ENCODE results near the gene CTLA4. TPM values are rescaled to one million over a fixed set of nuclear protein-coding genes. Genes with fewer than 3 reads are reported as not detected.

Gene CTLA4
- total RNA-seq, 4 donors from 2014 or later = 2.5 TPM; not detected in 3

- intact Hi-C loops (cut with DNase I; ENCODE audit: low total_unique reads) (no loop called here), in situ Hi-C loops (cut with MboI; ENCODE audit: low pct_ligation_motif_present in 1 of 4, low pct_unique_long_range_greater_than_20kb in 1 of 4, low sequenced_read_pairs in 3 of 4) (no loop called here)
- Histone ChIP-seq H3K27me3 (no peaks in the 10 kb centered on the region), H3K27ac (no peak overlapping the region), H3K36me3 (no peaks in the 10 kb centered on the region), H3K4me1 (peaks cover 0 to 4% (median 0%) of the 10 kb centered on the region in 4 donors), H3K4me3 (no peak overlapping the region), H3K9me3 (no peaks in the 10 kb centered on the region)
- WGBS, 2 donors (ENCODE audit: low coverage in 1 of 2) = 77 to 92% methylated on average over 1 of the region's 1 CpG
- DNase-seq = no peak
- TF ChIP-seq, protein P1, sequence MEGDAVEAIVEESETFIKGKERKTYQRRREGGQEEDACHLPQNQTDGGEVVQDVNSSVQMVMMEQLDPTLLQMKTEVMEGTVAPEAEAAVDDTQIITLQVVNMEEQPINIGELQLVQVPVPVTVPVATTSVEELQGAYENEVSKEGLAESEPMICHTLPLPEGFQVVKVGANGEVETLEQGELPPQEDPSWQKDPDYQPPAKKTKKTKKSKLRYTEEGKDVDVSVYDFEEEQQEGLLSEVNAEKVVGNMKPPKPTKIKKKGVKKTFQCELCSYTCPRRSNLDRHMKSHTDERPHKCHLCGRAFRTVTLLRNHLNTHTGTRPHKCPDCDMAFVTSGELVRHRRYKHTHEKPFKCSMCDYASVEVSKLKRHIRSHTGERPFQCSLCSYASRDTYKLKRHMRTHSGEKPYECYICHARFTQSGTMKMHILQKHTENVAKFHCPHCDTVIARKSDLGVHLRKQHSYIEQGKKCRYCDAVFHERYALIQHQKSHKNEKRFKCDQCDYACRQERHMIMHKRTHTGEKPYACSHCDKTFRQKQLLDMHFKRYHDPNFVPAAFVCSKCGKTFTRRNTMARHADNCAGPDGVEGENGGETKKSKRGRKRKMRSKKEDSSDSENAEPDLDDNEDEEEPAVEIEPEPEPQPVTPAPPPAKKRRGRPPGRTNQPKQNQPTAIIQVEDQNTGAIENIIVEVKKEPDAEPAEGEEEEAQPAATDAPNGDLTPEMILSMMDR (IDR thresholded peaks at IDR 0.05) = no peak
- TF ChIP-seq POLR2A (IDR thresholded peaks at IDR 0.05) (no peak), POLR2AphosphoS5 (IDR thresholded peaks at IDR 0.05) (no peak), EP300 (IDR thresholded peaks at IDR 0.05; ENCODE audit: low read depth) (no peak)
These were observed 15.0 kb downstream of the CTLA4 start for GRCh38 chr2:203882551-203882950.

GRCh38 chr2:203886661-203887151, 19.1 kb downstream of the CTLA4 start:
- Histone ChIP-seq H3K9me3 (no peaks in the 10 kb centered on the region), H3K27ac (no peak overlapping the region), H3K4me3 (no peak overlapping the region), H3K36me3 (no peaks in the 10 kb centered on the region), H3K4me1 (peaks cover 0 to 4% (median 0%) of the 10 kb centered on the region in 4 donors), H3K27me3 (no peaks in the 10 kb centered on the region)
- TF ChIP-seq EP300 (IDR thresholded peaks at IDR 0.05; ENCODE audit: low read depth) = no peak
- TF ChIP-seq, protein P1 (IDR thresholded peaks at IDR 0.05) = no peak
- TF ChIP-seq POLR2AphosphoS5 (IDR thresholded peaks at IDR 0.05) = no peak
- no peak for TF ChIP-seq POLR2A (IDR thresholded peaks at IDR 0.05)
- WGBS, 2 donors (ENCODE audit: low coverage in 1 of 2) = 62 to 84% methylated on average over 2 to 3 of the region's 3 CpGs
- intact Hi-C loops (cut with DNase I; ENCODE audit: low total_unique reads) = no loop called here
- in situ Hi-C loops (cut with MboI; ENCODE audit: low pct_ligation_motif_present in 1 of 4, low pct_unique_long_range_greater_than_20kb in 1 of 4, low sequenced_read_pairs in 3 of 4) = no loop called here
- no peak for DNase-seq

DNA sequence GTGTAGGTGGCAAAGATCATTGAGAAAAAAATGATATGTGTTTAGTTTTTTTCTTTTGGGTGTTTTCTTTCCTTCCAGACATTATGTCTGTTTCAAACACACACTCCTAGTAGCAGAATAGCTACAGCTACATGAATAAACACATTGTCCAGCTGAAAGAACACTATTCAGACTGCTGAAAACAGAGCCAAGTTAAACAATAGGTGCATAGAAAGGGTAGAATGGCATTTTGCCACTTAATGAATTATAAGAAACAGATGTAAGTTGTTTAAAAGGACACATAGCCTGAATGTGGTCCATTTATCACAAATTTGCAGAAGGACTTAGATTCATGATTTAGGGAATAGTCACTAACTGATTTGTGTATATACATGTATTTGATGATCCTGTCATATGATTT, 20.1 kb downstream of the CTLA4 start:
- Histone ChIP-seq H3K27me3 (no peaks in the 10 kb centered on the region), H3K27ac (peak overlapping the region in 1 of 4 donors; percentile 23), H3K9me3 (no peaks in the 10 kb centered on the region), H3K4me1 (peaks cover 0 to 4% (median 0%) of the 10 kb centered on the region in 4 donors), H3K36me3 (no peaks in the 10 kb centered on the region), H3K4me3 (no peak overlapping the region)
- no peak for DNase-seq
- in situ Hi-C loops (cut with MboI; ENCODE audit: low pct_ligation_motif_present in 1 of 4, low pct_unique_long_range_greater_than_20kb in 1 of 4, low sequenced_read_pairs in 3 of 4) = no loop called here
- TF ChIP-seq, protein P1 (IDR thresholded peaks at IDR 0.05) = no peak
- peak in 1 of 3 donors; percentile 24 for TF ChIP-seq POLR2AphosphoS5 (IDR thresholded peaks at IDR 0.05)
- no peak for TF ChIP-seq POLR2A (IDR thresholded peaks at IDR 0.05)
- intact Hi-C loops (cut with DNase I; ENCODE audit: low total_unique reads) = no loop called here

- WGBS, 2 donors (ENCODE audit: low coverage in 1 of 2) = 89 to 100% methylated on average over 1 of the region's 1 CpG
- peaks cover 0 to 4% (median 0%) of the 10 kb centered on the region in 4 donors for H3K4me1 ChIP-seq
- H3K36me3 ChIP-seq = no peaks in the 10 kb centered on the region
- TF ChIP-seq POLR2A (IDR thresholded peaks at IDR 0.05) (no peak), POLR2AphosphoS5 (IDR thresholded peaks at IDR 0.05) (no peak), EP300 (IDR thresholded peaks at IDR 0.05; ENCODE audit: low read depth) (no peak)
- TF ChIP-seq, protein P1 (IDR thresholded peaks at IDR 0.05) = no peak
- H3K27me3 ChIP-seq = no peaks in the 10 kb centered on the region
- no peaks in the 10 kb centered on the region for H3K9me3 ChIP-seq
- in situ Hi-C loops (cut with MboI; ENCODE audit: low pct_ligation_motif_present in 1 of 4, low pct_unique_long_range_greater_than_20kb in 1 of 4, low sequenced_read_pairs in 3 of 4) (no loop called here), intact Hi-C loops (cut with DNase I; ENCODE audit: low total_unique reads) (no loop called here)
- DNase-seq = no peak
- no peak overlapping the region for H3K27ac ChIP-seq
- no peak overlapping the region for H3K4me3 ChIP-seq
These were observed 22.0 kb downstream of the CTLA4 start for GRCh38 chr2:203889542-203889941.
